Measurements from ENCODE around the gene HDAC4. TPM values are rescaled to one million over a fixed set of nuclear protein-coding genes. Genes with fewer than 3 reads are reported as not detected.

The HDAC4 gene
- total RNA-seq, 1 experiment from 2014 or later: 61.5 TPM

- no peaks in the 10 kb centered on the region for H3K9me3 ChIP-seq (ENCODE audit: insufficient read depth, low read depth)
- BruUV-seq (replicated peaks): no TSS peak
- H2AFZ ChIP-seq: no peak overlapping the region
- H3K27ac ChIP-seq: no peak overlapping the region
- ChIA-PET CTCF (no interaction called here), POLR2A (ENCODE audit: unreplicated experiment) (no interaction called here)
- no peaks in the 10 kb centered on the region for H3K9me2 ChIP-seq (ENCODE audit: insufficient read depth)
- H3K4me2 ChIP-seq: no peak overlapping the region
- H4K20me1 ChIP-seq (ENCODE audit: insufficient read depth): no peaks in the 10 kb centered on the region; the same call in 1 of the 2 replicates
- no peak for TF ChIP-seq CTCF (conservative IDR thresholded peaks at IDR 0.05)
- TF ChIP-seq EZH2 (IDR thresholded peaks at IDR 0.05; ENCODE audit: low read depth): no peak
- no peaks in the 10 kb centered on the region for H3K4me1 ChIP-seq (replicated peaks; ENCODE audit: insufficient read depth)
- H3K27me3 ChIP-seq (ENCODE audit: insufficient read depth, low read depth): no peaks in the 10 kb centered on the region
- no peak overlapping the region for H3K4me3 ChIP-seq
- no peaks in the 10 kb centered on the region for H3K79me2 ChIP-seq (ENCODE audit: low read depth)
- peak in 1 of 2 experiments; percentile 63 for DNase-seq
- no peaks in the 10 kb centered on the region for H3K36me3 ChIP-seq (ENCODE audit: low read depth)
- intact Hi-C loops (cut with micrococcal nuclease; ENCODE audit: unreplicated experiment): no loop called here
- H3F3A ChIP-seq (ENCODE audit: insufficient read depth, low read depth): no peaks in the 10 kb centered on the region
These were observed 243.0 kb downstream of the HDAC4 start for GRCh38 chr2:239157771-239158170.

- H3K4me1 ChIP-seq (replicated peaks; ENCODE audit: insufficient read depth): no peaks in the 10 kb centered on the region
- no peak overlapping the region for H2AFZ ChIP-seq
- ChIA-PET POLR2A (ENCODE audit: unreplicated experiment) (no interaction called here), CTCF (no interaction called here)
- H3K36me3 ChIP-seq (ENCODE audit: low read depth): no peaks in the 10 kb centered on the region
- H3F3A ChIP-seq (ENCODE audit: insufficient read depth, low read depth): no peaks in the 10 kb centered on the region
- H4K20me1 ChIP-seq (ENCODE audit: insufficient read depth): no peaks in the 10 kb centered on the region; the same call in 1 of the 2 replicates
- no peak overlapping the region for H3K27ac ChIP-seq
- no peaks in the 10 kb centered on the region for H3K27me3 ChIP-seq (ENCODE audit: insufficient read depth, low read depth)
- H3K79me2 ChIP-seq (ENCODE audit: low read depth): no peaks in the 10 kb centered on the region
- H3K4me2 ChIP-seq: no peak overlapping the region
- H3K4me3 ChIP-seq: no peak overlapping the region
- BruUV-seq (replicated peaks): no TSS peak
- DNase-seq: no peak
- no peaks in the 10 kb centered on the region for H3K9me3 ChIP-seq (ENCODE audit: insufficient read depth, low read depth)
- TF ChIP-seq EZH2 (IDR thresholded peaks at IDR 0.05; ENCODE audit: low read depth) (no peak), CTCF (conservative IDR thresholded peaks at IDR 0.05) (no peak)
- no peaks in the 10 kb centered on the region for H3K9me2 ChIP-seq (ENCODE audit: insufficient read depth)
- intact Hi-C loops (cut with micrococcal nuclease; ENCODE audit: unreplicated experiment): no loop called here
These were observed 243.6 kb downstream of the HDAC4 start for GRCh38 chr2:239157269-239157668.

GRCh38 chr2:239156516-239157265 is 244.1 kb downstream of the HDAC4 start:
- H3K27me3 ChIP-seq (ENCODE audit: insufficient read depth, low read depth): no peaks in the 10 kb centered on the region
- no peak overlapping the region for H2AFZ ChIP-seq
- no TSS peak for BruUV-seq (replicated peaks)
- CTCF ChIA-PET: no interaction called here
- H3K9me3 ChIP-seq (ENCODE audit: insufficient read depth, low read depth): no peaks in the 10 kb centered on the region
- DNase-seq: no peak
- H3K4me1 ChIP-seq (replicated peaks; ENCODE audit: insufficient read depth): no peaks in the 10 kb centered on the region
- no peaks in the 10 kb centered on the region for H3K9me2 ChIP-seq (ENCODE audit: insufficient read depth)
- POLR2A ChIA-PET (ENCODE audit: unreplicated experiment): no interaction called here
- no peaks in the 10 kb centered on the region; the same call in 1 of the 2 replicates for H4K20me1 ChIP-seq (ENCODE audit: insufficient read depth)
- no peak overlapping the region for H3K27ac ChIP-seq
- intact Hi-C loops (cut with micrococcal nuclease; ENCODE audit: unreplicated experiment): no loop called here
- H3K79me2 ChIP-seq (ENCODE audit: low read depth): no peaks in the 10 kb centered on the region
- no peak overlapping the region for H3K4me3 ChIP-seq
- H3K36me3 ChIP-seq (ENCODE audit: low read depth): no peaks in the 10 kb centered on the region
- H3K4me2 ChIP-seq: no peak overlapping the region
- H3F3A ChIP-seq (ENCODE audit: insufficient read depth, low read depth): no peaks in the 10 kb centered on the region
- TF ChIP-seq CTCF (conservative IDR thresholded peaks at IDR 0.05): no peak
- no peak for TF ChIP-seq EZH2 (IDR thresholded peaks at IDR 0.05; ENCODE audit: low read depth)
